Activated B cell treated with CpG ODN at 0.5 μM for 24 hours (primary cell): Measurements from ENCODE around the gene KCNN3. TPM values are rescaled to one million over a fixed set of nuclear protein-coding genes. Genes with fewer than 3 reads are reported as not detected.

Experiments used
- ATAC-seq: fragments of 200-7000 bp; cut with Tn5 transposase; one replicate; pipeline ENCODE4 v1.10.0; 2021; ENCODE audit warnings: low read depth, mild to moderate bottlenecking, moderate library complexity
- CTCF ChIA-PET: fragments of 350-600 bp; sonication (Branson Sonifier 250); formaldehyde crosslinking; loops from one replicate; lab custom pipeline; 2021; ENCODE audit warnings: antibody characterized with exemption; lab: Charles Lee
- POLR2A ChIA-PET: fragments of 350-600 bp; sonication (Branson Sonifier 250); formaldehyde crosslinking; loops from one replicate; lab custom pipeline; 2021; ENCODE audit warnings: antibody characterized with exemption; lab: Charles Lee
- DNase-seq: peaks from one replicate; pipeline ENCODE4 v3.0.0; 2022
- H3K27ac Mint-ChIP-seq: one replicate; pipeline ENCODE4 v1.8.0; 2020; ENCODE audit warnings: mixed read lengths
- H3K27me3 Mint-ChIP-seq: one replicate; pipeline ENCODE4 v1.8.0; 2021; ENCODE audit warnings: mixed read lengths
- H3K36me3 Mint-ChIP-seq: one replicate; pipeline ENCODE4 v1.8.0; 2021; ENCODE audit warnings: low read depth, mixed read lengths
- H3K4me1 Mint-ChIP-seq: one replicate; pipeline ENCODE4 v1.8.0; 2021; ENCODE audit warnings: mixed read lengths
- H3K4me3 Mint-ChIP-seq: one replicate; pipeline ENCODE4 v1.8.0; 2020; ENCODE audit warnings: mild to moderate bottlenecking, mixed read lengths
- H3K9me3 Mint-ChIP-seq: one replicate; pipeline ENCODE4 v1.8.0; 2020; ENCODE audit warnings: mixed read lengths
- CTCF ChIP-seq: fragments of 200-600 bp; IDR thresholded peaks from one replicate; pipeline ENCODE4 v1.8.0; 2022; ENCODE audit warnings: antibody characterized with exemption, mild to moderate bottlenecking
- intact Hi-C: fragments of 100-400 bp; cut with micrococcal nuclease; formaldehyde crosslinking; loops from one replicate; pipeline ENCODE4 v1.15.1; 2024
- total RNA-seq: library from RNA; stranded (reverse); gene quantifications from 2 replicates; pipeline ENCODE4 v1.2.3, GENCODE V29; 2022

The KCNN3 gene
- total RNA-seq, 1 donor from 2014 or later = 1.1 TPM

GRCh38 chr1:154846565-154847442 is 23.3 kb downstream of the KCNN3 start:
- ChIA-PET POLR2A (no interaction called here), CTCF (no interaction called here)
- H3K9me3 Mint-ChIP-seq = no peaks in the 10 kb centered on the region
- TF ChIP-seq CTCF = no peak
- H3K4me1 Mint-ChIP-seq = peaks cover 14% of the 10 kb centered on the region
- DNase-seq = no peak
- H3K36me3 Mint-ChIP-seq = no peaks in the 10 kb centered on the region
- intact Hi-C loops = no loop called here
- no peak for ATAC-seq
- peaks cover 11% of the 10 kb centered on the region for H3K27me3 Mint-ChIP-seq
- no peak overlapping the region for H3K4me3 Mint-ChIP-seq
- no peak overlapping the region for H3K27ac Mint-ChIP-seq

GRCh38 chr1:154845879-154846278 is 24.2 kb downstream of the KCNN3 start:
- peaks cover 14% of the 10 kb centered on the region for H3K4me1 Mint-ChIP-seq
- H3K27me3 Mint-ChIP-seq = peaks cover 11% of the 10 kb centered on the region

GRCh38 chr1:154845174-154845573 is 24.9 kb downstream of the KCNN3 start:
- intact Hi-C loops = no loop called here
- DNase-seq = no peak
- ATAC-seq = no peak
- peaks cover 14% of the 10 kb centered on the region for H3K4me1 Mint-ChIP-seq
- no peak overlapping the region for H3K27ac Mint-ChIP-seq
- H3K4me3 Mint-ChIP-seq = no peak overlapping the region
- H3K36me3 Mint-ChIP-seq = no peaks in the 10 kb centered on the region
- CTCF ChIA-PET = no interaction called here
- H3K27me3 Mint-ChIP-seq = peaks cover 11% of the 10 kb centered on the region
- H3K9me3 Mint-ChIP-seq = no peaks in the 10 kb centered on the region
- no peak for TF ChIP-seq CTCF
- POLR2A ChIA-PET = no interaction called here

More at GRCh38 chr1:154845879-154846278, 24.2 kb downstream of the KCNN3 start:
- ATAC-seq (no peak), DNase-seq (no peak)
- POLR2A ChIA-PET = no interaction called here
- no peak for TF ChIP-seq CTCF
- no peak overlapping the region for H3K27ac Mint-ChIP-seq
- H3K4me3 Mint-ChIP-seq = no peak overlapping the region
- CTCF ChIA-PET = no interaction called here
- intact Hi-C loops = no loop called here
- no peaks in the 10 kb centered on the region for H3K36me3 Mint-ChIP-seq
- H3K9me3 Mint-ChIP-seq = no peaks in the 10 kb centered on the region

GRCh38 chr1:154844297-154844681 is 25.8 kb downstream of the KCNN3 start:
- no peak for ATAC-seq
- no peak for TF ChIP-seq CTCF
- Mint-ChIP-seq H3K36me3 (no peaks in the 10 kb centered on the region), H3K4me3 (no peak overlapping the region), H3K27ac (no peak overlapping the region), H3K4me1 (peaks cover 14% of the 10 kb centered on the region), H3K9me3 (no peaks in the 10 kb centered on the region), H3K27me3 (peaks cover 11% of the 10 kb centered on the region)
- intact Hi-C loops = no loop called here
- POLR2A ChIA-PET = no interaction called here
- DNase-seq = no peak
- CTCF ChIA-PET = no interaction called here

GRCh38 chr1:154843636-154844296 is 26.3 kb downstream of the KCNN3 start:
- Mint-ChIP-seq H3K27ac (peak overlapping the region; percentile 35), H3K27me3 (peaks cover 11% of the 10 kb centered on the region), H3K36me3 (no peaks in the 10 kb centered on the region), H3K9me3 (no peaks in the 10 kb centered on the region), H3K4me1 (peaks cover 14% of the 10 kb centered on the region), H3K4me3 (no peak overlapping the region)
- TF ChIP-seq CTCF = no peak
- DNase-seq (no peak), ATAC-seq (peak; percentile 47)
- POLR2A ChIA-PET = no interaction called here
- intact Hi-C loops = no loop called here
- CTCF ChIA-PET = no interaction called here
